GM23248 (cell line): ENCODE results near the gene HOTAIR. TPM values are rescaled to one million over a fixed set of nuclear protein-coding genes. Genes with fewer than 3 reads are reported as not detected.

ENCODE experiments used
- DNase-seq: peaks from one replicate; pipeline ENCODE4 v3.0.0-alpha.2; 2015
- H2AFZ ChIP-seq: fragments of 200-600 bp; sonication (generic); 2 replicates; pipeline ENCODE4 v1.6.1; 2016; ENCODE audit warnings: antibody characterized with exemption
- H3F3A ChIP-seq: fragments of 200-600 bp; sonication (generic); 2 replicates; pipeline ENCODE4 v1.6.1; 2016; ENCODE audit warnings: mild to moderate bottlenecking, antibody characterized with exemption, mixed run types; ENCODE audit not compliant: insufficient read depth
- H3K27ac ChIP-seq: fragments of 200-600 bp; sonication (generic); 2 replicates; pipeline ENCODE4 v1.5.1; 2016; ENCODE audit warnings: mild to moderate bottlenecking
- H3K27me3 ChIP-seq: fragments of 200-600 bp; sonication (generic); replicated peaks from 2 replicates; pipeline ENCODE4 v1.6.1; 2016; ENCODE audit warnings: mild to moderate bottlenecking; ENCODE audit not compliant: insufficient read depth
- H3K36me3 ChIP-seq: fragments of 200-600 bp; sonication (generic); 2 replicates; pipeline ENCODE4 v1.6.1; 2016; ENCODE audit warnings: low read depth, mild to moderate bottlenecking
- H3K4me1 ChIP-seq: fragments of 200-600 bp; sonication (generic); 2 replicates; pipeline ENCODE4 v1.6.1; 2016; ENCODE audit warnings: mild to moderate bottlenecking; ENCODE audit not compliant: insufficient read depth
- H3K4me2 ChIP-seq: fragments of 200-600 bp; sonication (generic); one replicate; pipeline ENCODE4 v1.6.1; 2016; ENCODE audit warnings: mild to moderate bottlenecking; ENCODE audit not compliant: unreplicated experiment
- H3K4me3 ChIP-seq: fragments of 200-600 bp; sonication (generic); 2 replicates; pipeline ENCODE4 v1.5.1; 2016; ENCODE audit warnings: mild to moderate bottlenecking
- H3K79me2 ChIP-seq: fragments of 200-600 bp; sonication (generic); 2 replicates; pipeline ENCODE4 v1.6.1; 2016; ENCODE audit warnings: mild to moderate bottlenecking; ENCODE audit not compliant: insufficient read depth
- H3K9ac ChIP-seq: fragments of 200-600 bp; sonication (generic); 2 replicates; pipeline ENCODE4 v1.6.1; 2016; ENCODE audit warnings: mild to moderate bottlenecking
- H3K9me2 ChIP-seq: fragments of 200-600 bp; sonication (generic); 2 replicates; pipeline ENCODE4 v1.6.1; 2016; ENCODE audit warnings: mixed run types, mild to moderate bottlenecking, moderate library complexity; ENCODE audit not compliant: insufficient read depth
- H3K9me3 ChIP-seq: fragments of 200-600 bp; sonication (generic); one replicate; pipeline ENCODE4 v1.6.1; 2017; ENCODE audit warnings: low read depth
- H4K20me1 ChIP-seq: fragments of 200-600 bp; sonication (generic); 2 replicates; pipeline ENCODE4 v1.6.0; 2016; ENCODE audit not compliant: insufficient read depth
- EZH2 ChIP-seq: fragments of 200-600 bp; sonication (generic); IDR thresholded peaks from 2 replicates; pipeline ENCODE4 v1.6.1; 2018; ENCODE audit warnings: antibody characterized with exemption, mild to moderate bottlenecking; ENCODE audit not compliant: insufficient read depth, poor library complexity, severe bottlenecking
- EZH2phosphoT487 ChIP-seq: fragments of 200-600 bp; sonication (generic); IDR thresholded peaks from 2 replicates; pipeline ENCODE4 v1.6.1; 2018; ENCODE audit warnings: antibody characterized with exemption, moderate library complexity, mild to moderate bottlenecking, low read depth; ENCODE audit not compliant: insufficient read depth
- WGBS, 2 experiments: methylation state at CpG; one replicate each; pipeline ENCODE4 v1.1.6; 2015 to 2017; ENCODE audit warnings: low lambda C conversion rate in 2 of 2, low coverage in 1 of 2; ENCODE audit errors: missing lambda C conversion rate in 2 of 2; 5-methylcytosine and 5-hydroxymethylcytosine counted together
- in situ Hi-C: fragments of 300-500 bp; cut with MboI; formaldehyde crosslinking; loops from 2 replicates; pipeline ENCODE4 v1.15.0; 2020
- polyA plus RNA-seq: library from polyadenylated mRNA; unstranded; fragments of >200 nt; fragmentation: Nextera tagmentation; extraction: Ambion mirVana; gene quantifications from 2 replicates; pipeline ENCODE4 v1.2.1, GENCODE V29; 2016
- total RNA-seq: library from RNA; depleted of rRNA; stranded (reverse); fragments of >200 nt; shearing (Covaris generic); gene quantifications from 2 replicates; pipeline ENCODE4 v1.2.3, GENCODE V29; 2014

HOTAIR gene
- total and polyA plus RNA-seq, 2 experiments from 2014 or later: not detected

DNA sequence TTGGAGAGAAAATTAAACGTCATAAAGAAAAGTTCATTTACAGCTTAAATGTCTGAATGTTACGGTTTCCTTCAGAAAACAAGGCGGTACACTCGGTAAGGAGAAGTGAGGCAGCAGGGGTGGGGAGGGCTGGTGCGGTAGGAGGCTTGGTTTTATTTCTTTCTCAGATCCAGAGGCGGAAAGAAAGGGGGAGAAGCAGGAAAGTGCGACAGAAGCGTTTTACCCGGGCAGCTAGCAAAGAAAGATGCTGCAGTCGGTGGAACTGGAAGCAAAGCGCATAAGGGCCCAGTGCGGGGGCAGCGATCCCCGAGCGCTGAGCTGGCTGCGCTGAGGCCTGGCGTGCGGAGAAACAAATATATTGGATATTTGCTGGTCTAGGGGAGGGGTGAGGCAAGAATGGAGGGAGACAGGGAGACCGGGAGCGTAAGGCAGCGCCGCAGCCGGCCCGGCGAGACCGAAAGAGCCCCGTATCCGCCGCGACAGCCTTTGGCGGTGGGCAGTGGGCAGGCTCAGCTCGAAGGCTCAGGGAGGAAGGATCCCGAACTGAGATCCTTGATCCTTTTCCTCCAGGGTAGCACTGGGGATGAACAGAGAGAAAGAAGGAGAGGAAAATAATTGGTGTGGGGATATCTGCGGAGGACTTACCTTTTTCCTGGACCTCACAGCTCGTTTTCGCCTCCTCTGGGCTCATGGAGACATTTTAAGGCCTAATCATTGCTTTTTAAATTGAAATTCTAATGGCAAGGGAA lies 8.2 kb downstream of the HOTAIR start:
- Histone ChIP-seq H3K79me2 (no peaks in the 10 kb centered on the region), H3F3A (no peaks in the 10 kb centered on the region), H3K36me3 (no peaks in the 10 kb centered on the region), H3K4me3 (no peak overlapping the region), H2AFZ (no peak overlapping the region), H3K4me2 (no peak overlapping the region), H3K27me3 (peaks cover 99% of the 10 kb centered on the region), H4K20me1 (no peaks in the 10 kb centered on the region), H3K4me1 (no peaks in the 10 kb centered on the region), H3K9ac (no peak overlapping the region), H3K27ac (no peak overlapping the region), H3K9me2 (no peaks in the 10 kb centered on the region), H3K9me3 (no peaks in the 10 kb centered on the region)
- in situ Hi-C loops: no loop called here
- 35 to 36% methylated on average over 27 to 36 of the region's 36 CpGs for WGBS, 2 experiments
- no peak for DNase-seq
- no peak; the same call in 1 of the 2 replicates for TF ChIP-seq EZH2phosphoT487
- peak; percentile 64 for TF ChIP-seq EZH2

DNA sequence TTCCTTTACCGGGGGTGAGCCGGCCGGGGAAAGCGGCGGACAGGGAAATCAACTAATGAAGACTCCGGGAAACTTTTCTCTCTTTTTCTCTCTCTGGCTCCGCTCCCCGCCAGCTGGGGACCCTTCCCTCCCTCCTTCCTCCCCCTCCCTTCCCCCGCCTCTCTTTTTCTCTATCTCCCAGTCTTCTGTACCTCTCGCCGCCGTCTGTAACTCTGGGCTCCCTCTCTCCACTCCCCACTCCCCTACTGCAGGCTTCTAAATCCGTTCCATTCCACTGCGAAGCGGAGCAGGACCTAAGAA lies 8.7 kb downstream of the HOTAIR start:
- Histone ChIP-seq H3K4me2 (no peak overlapping the region), H3F3A (no peaks in the 10 kb centered on the region), H3K27ac (no peak overlapping the region), H3K79me2 (no peaks in the 10 kb centered on the region), H3K27me3 (peaks cover 99% of the 10 kb centered on the region), H2AFZ (no peak overlapping the region), H3K4me3 (no peak overlapping the region), H4K20me1 (no peaks in the 10 kb centered on the region), H3K9me2 (no peaks in the 10 kb centered on the region), H3K9ac (no peak overlapping the region), H3K36me3 (no peaks in the 10 kb centered on the region), H3K9me3 (no peaks in the 10 kb centered on the region), H3K4me1 (no peaks in the 10 kb centered on the region)
- no peak for DNase-seq
- TF ChIP-seq EZH2phosphoT487: no peak; the same call in 1 of the 2 replicates
- TF ChIP-seq EZH2: no peak
- 20 to 32% methylated on average over 9 to 15 of the region's 15 CpGs for WGBS, 2 experiments
- in situ Hi-C loops: no loop called here

DNA sequence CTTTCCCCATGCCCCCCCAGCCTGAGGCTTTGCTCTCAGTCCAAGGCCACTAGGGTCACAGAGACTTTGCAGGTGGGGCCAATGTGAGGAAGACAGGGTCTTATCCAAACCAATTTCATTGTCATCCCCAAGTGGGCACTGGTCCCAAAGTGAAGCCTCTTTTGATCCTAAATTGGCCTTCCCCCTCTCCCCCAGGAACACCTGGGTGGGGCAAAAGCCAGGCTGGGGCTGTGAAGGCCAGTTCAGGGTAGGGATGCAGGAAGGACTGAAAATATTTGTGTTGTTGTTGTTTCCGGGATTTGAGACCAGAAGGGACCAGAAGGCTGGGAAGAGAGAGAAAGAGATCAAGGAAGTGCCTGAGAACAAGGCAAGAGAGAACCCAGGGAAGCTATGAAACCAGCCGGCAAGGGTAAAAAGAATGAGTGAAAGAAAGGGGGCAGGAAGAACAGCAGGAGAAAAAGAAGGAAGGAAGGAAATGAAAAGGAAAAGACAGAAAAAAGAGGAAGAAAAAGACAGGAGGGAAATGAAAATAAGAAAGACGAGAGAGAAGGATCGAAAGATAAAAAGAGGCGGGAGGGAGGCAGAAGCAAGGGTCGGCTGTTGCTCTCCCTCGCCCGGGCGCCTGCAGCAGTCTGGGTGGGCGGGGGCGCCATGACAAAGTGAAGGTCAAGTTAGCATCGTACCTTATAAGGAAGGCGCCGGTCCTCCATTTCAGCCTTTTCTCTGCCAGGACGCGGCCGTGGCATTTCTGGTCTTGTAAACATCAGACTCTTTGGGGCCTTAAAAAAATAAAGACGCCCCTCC lies 9.3 kb downstream of the HOTAIR start:
- Histone ChIP-seq H3K79me2 (no peaks in the 10 kb centered on the region), H3K9ac (no peak overlapping the region)

DNA sequence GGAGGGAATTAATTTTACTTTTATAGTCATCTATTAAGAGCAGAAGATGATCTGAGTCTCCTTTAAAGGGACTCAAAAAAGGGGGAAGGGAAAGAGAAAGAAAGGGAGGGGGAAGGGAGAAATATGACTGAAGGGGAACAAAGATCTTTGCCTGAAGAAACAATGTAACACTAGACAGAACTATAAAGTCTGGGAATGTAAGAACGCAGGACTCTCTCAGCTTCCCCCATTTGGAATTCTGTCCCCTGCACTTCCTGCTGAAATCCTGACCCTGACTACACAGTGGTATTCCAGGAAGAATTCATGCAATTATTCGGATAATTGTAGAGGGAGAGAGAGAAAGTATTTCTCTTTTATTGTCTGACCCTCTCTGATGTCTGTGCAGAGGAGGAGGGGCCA lies 10.4 kb downstream of the HOTAIR start:
- Histone ChIP-seq H3K4me1 (no peaks in the 10 kb centered on the region), H3K27ac (no peak overlapping the region), H3K9ac (no peak overlapping the region), H3K27me3 (peaks cover 99% of the 10 kb centered on the region), H3K9me2 (no peaks in the 10 kb centered on the region), H3K9me3 (no peaks in the 10 kb centered on the region), H3K4me3 (no peak overlapping the region), H3F3A (no peaks in the 10 kb centered on the region), H3K79me2 (no peaks in the 10 kb centered on the region), H3K36me3 (no peaks in the 10 kb centered on the region), H2AFZ (no peak overlapping the region), H4K20me1 (no peaks in the 10 kb centered on the region), H3K4me2 (no peak overlapping the region)
- in situ Hi-C loops: no loop called here
- WGBS, 2 experiments: 2 to 14% methylated on average over 2 of the region's 2 CpGs
- TF ChIP-seq EZH2phosphoT487 (no peak), EZH2 (peak; percentile 41)
- no peak for DNase-seq

More for the DNA sequence above, 9.3 kb downstream of the HOTAIR start:
- TF ChIP-seq EZH2 (peak; percentile 83), EZH2phosphoT487 (no peak)
- H3K27me3 ChIP-seq: peaks cover 99% of the 10 kb centered on the region
- H3K36me3 ChIP-seq: no peaks in the 10 kb centered on the region
- no peak overlapping the region for H3K4me2 ChIP-seq
- no peaks in the 10 kb centered on the region for H3K4me1 ChIP-seq
- H3F3A ChIP-seq: no peaks in the 10 kb centered on the region
- no peak overlapping the region for H2AFZ ChIP-seq
- no peaks in the 10 kb centered on the region for H3K9me2 ChIP-seq
- no peak for DNase-seq
- no peak overlapping the region for H3K4me3 ChIP-seq
- in situ Hi-C loops: no loop called here
- no peaks in the 10 kb centered on the region for H4K20me1 ChIP-seq
- H3K9me3 ChIP-seq: no peaks in the 10 kb centered on the region
- no peak overlapping the region for H3K27ac ChIP-seq
- WGBS, 2 experiments: 5% methylated on average over 17 to 18 of the region's 18 CpGs
